Head of caudate nucleus (tissue), 42 donors: ENCODE data around the gene FAM181B.

Experiments used
- DNase-seq, 42 donors: peaks; one replicate each; pipeline versions ENCODE4 v3.0.0 to v3.0.0-alpha.2; 2020 to 2021; ENCODE audit warnings: mixed read lengths in 7 of 42
- intact Hi-C: fragments of 100-400 bp; cut with DNase I; formaldehyde crosslinking; loops from one replicate; pipeline ENCODE4 v1.15.0; 2022

The FAM181B gene

GRCh38 chr11:82733444-82734119 lies at the start of gene FAM181B:
Gene FAM181B, minus strand, starts transcription at chr11:82733864. Its CDS starts 135 bp downstream, at chr11:82733729.
- intact Hi-C loops, result loop anchor here (5.0 kb wide), 2 partner anchors 64 to 129 kb away; no protein-coding TSS in a partner anchor
- peak; percentile 60 to 92 (median 83) for DNase-seq

GRCh38 chr11:82782825-82783374 lies 49.2 kb upstream of the FAM181B start:
- DNase-seq, result no peak
- intact Hi-C loops, result no loop called here

GRCh38 chr11:82778776-82779175 lies 45.1 kb upstream of the FAM181B start:
- intact Hi-C loops, result no loop called here

GRCh38 chr11:82776377-82776776 lies 42.7 kb upstream of the FAM181B start:
- intact Hi-C loops, result no loop called here

More at GRCh38 chr11:82778776-82779175, 45.1 kb upstream of the FAM181B start:
- no peak for DNase-seq

GRCh38 chr11:82775736-82776346 lies 42.2 kb upstream of the FAM181B start:
- peak in 30 of 42 donors; percentile 9 to 80 (median 42) for DNase-seq
- intact Hi-C loops, result no loop called here

More at GRCh38 chr11:82776377-82776776, 42.7 kb upstream of the FAM181B start:
- no peak for DNase-seq

GRCh38 chr11:82775218-82775617 lies 41.6 kb upstream of the FAM181B start:
- no peak for DNase-seq
- intact Hi-C loops, result no loop called here

GRCh38 chr11:82771781-82772180 lies 38.1 kb upstream of the FAM181B start:
- intact Hi-C loops, result no loop called here
- DNase-seq, result no peak

- DNase-seq, result no peak
- intact Hi-C loops, result no loop called here
These were observed 33.5 kb upstream of the FAM181B start for GRCh38 chr11:82767123-82767522.

GRCh38 chr11:82765466-82766034 lies 31.9 kb upstream of the FAM181B start:
- no peak for DNase-seq
- intact Hi-C loops, result no loop called here

GRCh38 chr11:82763167-82763566 lies 29.5 kb upstream of the FAM181B start:
- intact Hi-C loops, result no loop called here
- no peak for DNase-seq

GRCh38 chr11:82759649-82760048 lies 26.0 kb upstream of the FAM181B start:
- intact Hi-C loops, result no loop called here

GRCh38 chr11:82757660-82758357 lies 24.1 kb upstream of the FAM181B start:
- intact Hi-C loops, result no loop called here
- DNase-seq, result no peak

More at GRCh38 chr11:82759649-82760048, 26.0 kb upstream of the FAM181B start:
- DNase-seq, result no peak

- peak in 38 of 42 donors; percentile 18 to 86 (median 62) for DNase-seq
- intact Hi-C loops, result no loop called here
These were observed 23.3 kb upstream of the FAM181B start for GRCh38 chr11:82756765-82757639.

- intact Hi-C loops, result no loop called here
- DNase-seq, result peak in 9 of 42 donors; percentile 13 to 69 (median 47)
These were observed 20.7 kb upstream of the FAM181B start for GRCh38 chr11:82754410-82754809.

- intact Hi-C loops, result no loop called here
- DNase-seq, result peak in 2 of 42 donors; percentile 16 to 46
These were observed 20.3 kb upstream of the FAM181B start for GRCh38 chr11:82753921-82754320.

GRCh38 chr11:82752801-82753200 lies 19.1 kb upstream of the FAM181B start:
- DNase-seq, result no peak
- intact Hi-C loops, result no loop called here

GRCh38 chr11:82750643-82751139 lies 17.0 kb upstream of the FAM181B start:
- peak in 2 of 42 donors; percentile 28 to 48 for DNase-seq
- intact Hi-C loops, result no loop called here

- intact Hi-C loops, result no loop called here
- no peak for DNase-seq
These were observed 13.8 kb upstream of the FAM181B start for GRCh38 chr11:82747471-82747870.
